Esophagus muscularis mucosa (tissue), 4 donors: ENCODE results near the gene PAK4. TPM values are rescaled to one million over a fixed set of nuclear protein-coding genes. Genes with fewer than 3 reads are reported as not detected.
"Not testable (repeated sequence)": the region's sequence is repeated elsewhere in the genome, so short reads cannot be mapped to it uniquely, and the experiment has no call there.

Source experiments
- DNase-seq: peaks from one replicate; pipeline ENCODE4 v3.0.0-alpha.2; 2017; ENCODE audit errors: extremely low spot score
- H3K27ac ChIP-seq, 4 donors: fragments of 200-600 bp; sonication (generic); replicated peaks in 1 of 4; 1 replicate in 3 of 4; 2 replicates in 1 of 4; pipeline ENCODE4 v1.5.1; 2016 to 2019; ENCODE audit warnings: mild to moderate bottlenecking in 1 of 4
- H3K27me3 ChIP-seq, 4 donors: fragments of 200-600 bp; sonication (generic); one replicate each; pipeline versions ENCODE4 v1.5.1 to v1.6.0; 2016 to 2019
- H3K36me3 ChIP-seq, 4 donors: fragments of 200-600 bp; sonication (generic); one replicate each; pipeline ENCODE4 v1.5.1; 2016 to 2019
- H3K4me1 ChIP-seq, 4 donors: fragments of 200-600 bp; sonication (generic); one replicate each; pipeline ENCODE4 v1.5.1; 2016 to 2019
- H3K4me3 ChIP-seq, 4 donors: fragments of 200-600 bp; sonication (generic); 1 replicate in 2 of 4; 2 replicates in 2 of 4; pipeline ENCODE4 v1.5.1; 2016 to 2019; ENCODE audit warnings: mild to moderate bottlenecking in 4 of 4, moderate library complexity in 1 of 4
- H3K9me3 ChIP-seq, 4 donors: fragments of 200-600 bp; sonication (generic); 1 replicate in 3 of 4; 2 replicates in 1 of 4; pipeline ENCODE4 v1.5.1; 2016 to 2019
- CTCF ChIP-seq, 3 experiments: fragments of 200-600 bp in 2 of 3; fragments of 450-650 bp in 1 of 3; sonication (generic) in 2 of 3; IDR thresholded peaks; one replicate each; pipeline ENCODE4 v1.5.1; 2017 to 2019; ENCODE audit warnings: antibody characterized with exemption in 3 of 3, mild to moderate bottlenecking in 2 of 3, moderate library complexity in 1 of 3
- EP300 ChIP-seq: sonication (generic); formaldehyde crosslinking; IDR thresholded peaks from one replicate; pipeline ENCODE4 v1.6.1; 2017; ENCODE audit warnings: antibody characterized with exemption
- POLR2A ChIP-seq: fragments of 450-650 bp; IDR thresholded peaks from one replicate; pipeline ENCODE4 v1.6.1; 2017; ENCODE audit warnings: antibody characterized with exemption, moderate library complexity, mild to moderate bottlenecking, low read depth
- POLR2AphosphoS5 ChIP-seq, 2 donors: sonication (generic); formaldehyde crosslinking; IDR thresholded peaks; one replicate each; pipeline ENCODE4 v1.6.1; 2017; ENCODE audit warnings: antibody characterized with exemption in 2 of 2
- WGBS: methylation state at CpG from one replicate; pipeline ENCODE4 v1.1.5; 2018; 5-methylcytosine and 5-hydroxymethylcytosine counted together
- intact Hi-C: fragments of 100-400 bp; cut with DNase I; formaldehyde crosslinking; loops from one replicate; pipeline ENCODE4 v1.15.1; 2023
- total RNA-seq, 4 donors: library from RNA; depleted of rRNA; stranded (reverse); fragments of >200 nt; gene quantifications; one replicate each; pipeline versions ENCODE4 v1.1.0 to v1.2.1, GENCODE V29; 2016

The PAK4 gene
- total RNA-seq, 4 donors from 2014 or later = 8.3 to 18.4 (median 11.0) TPM

GRCh38 chr19:39090881-39091280 lies 34.7 kb upstream of the PAK4 start:
- intact Hi-C loops = no loop called here
- no peaks in the 10 kb centered on the region for H3K9me3 ChIP-seq
- no peaks in the 10 kb centered on the region for H3K36me3 ChIP-seq
- H3K4me1 ChIP-seq = no peaks in the 10 kb centered on the region
- no peak for DNase-seq
- 85% methylated on average over 4 of the region's 4 CpGs for whole genome bisulfite sequencing
- no peak overlapping the region for H3K27ac ChIP-seq
- no peak overlapping the region for H3K4me3 ChIP-seq
- TF ChIP-seq POLR2A (no peak), CTCF (IDR thresholded peaks at IDR 0.05) (no peak), EP300 (no peak), POLR2AphosphoS5 (IDR thresholded peaks at IDR 0.05) (no peak)
- peaks cover 0 to 87% (median 0%) of the 10 kb centered on the region in 4 donors for H3K27me3 ChIP-seq

- H3K36me3 ChIP-seq, DNase-seq, H3K4me3 ChIP-seq, H3K9me3 ChIP-seq, intact Hi-C loops, H3K27ac ChIP-seq, H3K4me1 ChIP-seq: not testable (repeated sequence)
- 89% methylated on average over 5 of the region's 5 CpGs for WGBS
- peaks cover 0 to 95% (median 4%) of the 10 kb centered on the region in 4 donors for H3K27me3 ChIP-seq
Observed at GRCh38 chr19:39095799-39096540, 29.6 kb upstream of the PAK4 start.

DNA sequence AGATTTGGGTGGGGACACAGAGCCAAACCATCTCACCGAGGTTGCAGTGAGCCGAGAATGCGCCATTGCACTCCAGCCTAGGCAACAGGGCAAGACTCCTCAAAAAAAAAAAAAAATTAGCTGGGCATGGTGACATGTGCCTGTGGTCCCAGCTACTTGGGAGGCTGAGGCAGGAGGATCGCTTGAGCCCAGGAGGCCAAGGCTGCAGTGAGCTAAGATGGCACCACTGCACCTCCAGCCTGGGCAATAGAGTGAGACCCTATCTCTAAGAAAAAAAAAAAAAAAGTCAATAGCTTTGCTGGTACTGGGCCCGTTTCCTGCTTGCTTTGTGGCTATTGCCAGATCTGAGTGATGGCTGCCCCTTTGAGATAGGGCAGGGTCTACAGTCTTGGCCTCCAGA lies 28.3 kb upstream of the PAK4 start:
- H3K27ac ChIP-seq = no peak overlapping the region
- TF ChIP-seq POLR2A (no peak), POLR2AphosphoS5 (IDR thresholded peaks at IDR 0.05) (no peak), EP300 (no peak), CTCF (IDR thresholded peaks at IDR 0.05) (no peak)
- peaks cover 0 to 86% (median 4%) of the 10 kb centered on the region in 4 donors for H3K27me3 ChIP-seq
- intact Hi-C loops = no loop called here
- H3K9me3 ChIP-seq = no peaks in the 10 kb centered on the region
- no peak overlapping the region for H3K4me3 ChIP-seq
- no peaks in the 10 kb centered on the region for H3K36me3 ChIP-seq
- no peak for DNase-seq
- H3K4me1 ChIP-seq = peaks cover 0 to 6% (median 3%) of the 10 kb centered on the region in 4 donors
- WGBS = 53% methylated on average over 5 of the region's 5 CpGs

DNA sequence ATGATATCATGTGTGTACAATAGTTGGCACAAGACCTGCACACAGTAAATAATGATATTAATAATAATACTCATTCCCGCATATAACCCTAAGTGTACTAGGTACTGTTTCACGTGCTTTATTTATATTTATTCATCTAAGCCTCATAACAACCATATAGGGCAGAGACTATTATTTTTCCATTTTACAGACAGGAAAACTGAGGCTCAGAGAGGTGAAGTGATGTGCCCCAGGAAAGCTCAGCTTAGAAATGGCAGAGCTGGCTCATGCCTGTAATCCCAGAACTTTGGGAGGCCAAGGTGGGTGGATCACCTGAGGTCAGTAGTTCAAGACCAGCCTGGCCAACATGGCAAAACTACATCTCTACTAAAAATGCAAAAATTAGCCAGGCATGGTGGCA lies 27.9 kb upstream of the PAK4 start:
- H3K27me3 ChIP-seq = peaks cover 0 to 82% (median 4%) of the 10 kb centered on the region in 4 donors
- WGBS = 71% methylated on average over 2 of the region's 2 CpGs
- intact Hi-C loops = no loop called here

GRCh38 chr19:39098365-39099269 lies 27.0 kb upstream of the PAK4 start:
- peaks cover 0 to 6% (median 3%) of the 10 kb centered on the region in 4 donors for H3K4me1 ChIP-seq
- intact Hi-C loops = no loop called here
- H3K27ac ChIP-seq = no peak overlapping the region
- H3K9me3 ChIP-seq = no peaks in the 10 kb centered on the region
- H3K27me3 ChIP-seq = peaks cover 0 to 79% (median 4%) of the 10 kb centered on the region in 4 donors
- no peak overlapping the region for H3K4me3 ChIP-seq
- TF ChIP-seq CTCF (IDR thresholded peaks at IDR 0.05) (no peak), POLR2A (no peak), POLR2AphosphoS5 (IDR thresholded peaks at IDR 0.05) (no peak), EP300 (no peak)
- no peak for DNase-seq
- WGBS = 21% methylated on average over 32 of the region's 53 CpGs
- H3K36me3 ChIP-seq = no peaks in the 10 kb centered on the region

More for the DNA sequence above, 27.9 kb upstream of the PAK4 start:
- TF ChIP-seq POLR2A = no peak
- TF ChIP-seq EP300 = no peak
- no peak for DNase-seq
- Histone ChIP-seq H3K4me3 (no peak overlapping the region), H3K36me3 (no peaks in the 10 kb centered on the region), H3K9me3 (no peaks in the 10 kb centered on the region), H3K4me1 (peaks cover 0 to 6% (median 3%) of the 10 kb centered on the region in 4 donors), H3K27ac (no peak overlapping the region)
